H9 (cell line): ENCODE measurements around the gene STIL. TPM values are rescaled to one million over a fixed set of nuclear protein-coding genes. Genes with fewer than 3 reads are reported as not detected.

Experiments used
- DNase-seq: peaks from one replicate; pipeline ENCODE4 v3.0.0-alpha.2; 2017
- H2AFZ ChIP-seq: one replicate; pipeline ENCODE4 v1.6.1; 2013; ENCODE audit warnings: mild to moderate bottlenecking, low read length, control low read depth, moderate library complexity
- H2AK5ac ChIP-seq: 2 replicates; pipeline ENCODE4 v1.6.1; 2013; ENCODE audit warnings: low read length, control low read depth, mixed read lengths; ENCODE audit not compliant: insufficient read length
- H2BK120ac ChIP-seq: one replicate; pipeline ENCODE4 v1.6.1; 2013; ENCODE audit warnings: low read depth, mild to moderate bottlenecking, low read length, control low read depth, inconsistent platforms; ENCODE audit not compliant: poor library complexity, severe bottlenecking
- H2BK12ac ChIP-seq: 2 replicates; pipeline ENCODE4 v1.6.1; 2013; ENCODE audit warnings: low read length, control low read depth, mixed read lengths, low read depth; ENCODE audit not compliant: insufficient read length
- H2BK15ac ChIP-seq: 2 replicates; pipeline ENCODE4 v1.6.1; 2013; ENCODE audit warnings: low read depth, low read length, control low read depth
- H2BK20ac ChIP-seq: one replicate; pipeline ENCODE4 v1.6.1; 2013; ENCODE audit warnings: low read depth, mild to moderate bottlenecking, low read length, control low read depth, inconsistent platforms; ENCODE audit not compliant: poor library complexity, severe bottlenecking
- H2BK5ac ChIP-seq: 2 replicates; pipeline ENCODE4 v1.6.1; 2013; ENCODE audit warnings: low read length, control low read depth, mixed read lengths; ENCODE audit not compliant: insufficient read length
- H3K14ac ChIP-seq: 2 replicates; pipeline ENCODE4 v1.6.1; 2013; ENCODE audit warnings: low read length, control low read depth; ENCODE audit not compliant: insufficient read depth
- H3K18ac ChIP-seq: 2 replicates; pipeline ENCODE4 v1.6.1; 2013; ENCODE audit warnings: low read depth, mild to moderate bottlenecking, mixed read lengths, low read length, control low read depth; ENCODE audit not compliant: insufficient read length
- H3K23ac ChIP-seq: 2 replicates; pipeline ENCODE4 v1.6.1; 2013; ENCODE audit warnings: low read length, control low read depth, mixed read lengths, low read depth; ENCODE audit not compliant: insufficient read length
- H3K23me2 ChIP-seq: 2 replicates; pipeline ENCODE4 v1.6.1; 2013; ENCODE audit warnings: low read depth, mild to moderate bottlenecking, mixed read lengths, low read length, control low read depth; ENCODE audit not compliant: insufficient read length, poor library complexity, severe bottlenecking
- H3K27ac ChIP-seq: 2 replicates; pipeline ENCODE4 v1.5.1; 2013; ENCODE audit warnings: low read length, control low read depth, mixed read lengths, low read depth; ENCODE audit not compliant: insufficient read length
- H3K27me3 ChIP-seq: 2 replicates; pipeline ENCODE4 v1.6.1; 2013; ENCODE audit warnings: low read length, control low read depth, inconsistent platforms; ENCODE audit not compliant: insufficient read depth
- H3K4ac ChIP-seq: 2 replicates; pipeline ENCODE4 v1.6.1; 2013; ENCODE audit warnings: low read depth, mild to moderate bottlenecking, control low read depth, inconsistent platforms, low read length, moderate library complexity
- H3K4me1 ChIP-seq: 2 replicates; pipeline ENCODE4 v1.6.1; 2013; ENCODE audit warnings: low read length, control low read depth, inconsistent platforms; ENCODE audit not compliant: insufficient read depth
- H3K4me2 ChIP-seq: 2 replicates; pipeline ENCODE4 v1.6.1; 2013; ENCODE audit warnings: low read length, control low read depth, mixed read lengths; ENCODE audit not compliant: insufficient read length, insufficient read depth
- H3K56ac ChIP-seq: 2 replicates; pipeline ENCODE4 v1.6.1; 2013; ENCODE audit warnings: low read depth, mild to moderate bottlenecking, mixed read lengths, low read length, control low read depth; ENCODE audit not compliant: insufficient read length
- H3K79me1 ChIP-seq: 2 replicates; pipeline ENCODE4 v1.6.1; 2013; ENCODE audit warnings: low read depth, mild to moderate bottlenecking, moderate library complexity, low read length, control low read depth, inconsistent platforms; ENCODE audit not compliant: insufficient read depth, poor library complexity, severe bottlenecking
- H3K79me2 ChIP-seq: 2 replicates; pipeline ENCODE4 v1.6.1; 2013; ENCODE audit warnings: low read length, control low read depth, inconsistent platforms; ENCODE audit not compliant: insufficient read depth
- H3K9ac ChIP-seq: 2 replicates; pipeline ENCODE4 v1.6.1; 2013; ENCODE audit warnings: low read length, control low read depth, mixed read lengths; ENCODE audit not compliant: insufficient read length; ENCODE audit errors: extremely low read depth
- H3K9me3 ChIP-seq: one replicate; pipeline ENCODE4 v1.6.1; 2013; ENCODE audit warnings: low read depth, low read length, inconsistent platforms; ENCODE audit not compliant: control insufficient read depth
- H3T11ph ChIP-seq: one replicate; pipeline ENCODE4 v1.6.1; 2013; ENCODE audit warnings: mild to moderate bottlenecking, low read length, control low read depth, inconsistent platforms
- H4K20me1 ChIP-seq: one replicate; pipeline ENCODE4 v1.6.1; 2013; ENCODE audit not compliant: control insufficient read depth, insufficient read length, insufficient read depth
- H4K5ac ChIP-seq: 2 replicates; pipeline ENCODE4 v1.6.1; 2013; ENCODE audit warnings: low read depth, mild to moderate bottlenecking, mixed read lengths, low read length, control low read depth; ENCODE audit not compliant: insufficient read length
- H4K8ac ChIP-seq: replicated peaks from 2 replicates; pipeline ENCODE4 v1.6.1; 2013; ENCODE audit warnings: low read length, control low read depth, mixed read lengths, low read depth; ENCODE audit not compliant: insufficient read length
- H4K91ac ChIP-seq: 2 replicates; pipeline ENCODE4 v1.6.1; 2013; ENCODE audit warnings: low read depth, mild to moderate bottlenecking, moderate library complexity, mixed read lengths, low read length, control low read depth; ENCODE audit not compliant: insufficient read length
- H3K27ac Mint-ChIP-seq, 3 experiments: 2 replicates in 2 of 3; 3 replicates in 1 of 3; pipeline ENCODE4 v1.8.0; 2020 to 2021; ENCODE audit warnings: mixed read lengths in 3 of 3, mild to moderate bottlenecking in 1 of 3, moderate library complexity in 1 of 3
- H3K27me3 Mint-ChIP-seq: 2 replicates; pipeline ENCODE4 v1.8.0; 2021; ENCODE audit warnings: low read depth, mild to moderate bottlenecking, moderate library complexity, mixed read lengths
- H3K36me3 Mint-ChIP-seq, 3 experiments: 2 replicates in 2 of 3; 3 replicates in 1 of 3; pipeline ENCODE4 v1.8.0; 2020 to 2021; ENCODE audit warnings: low read depth in 3 of 3, mixed read lengths in 3 of 3; ENCODE audit not compliant: insufficient read depth in 1 of 3
- H3K4me1 Mint-ChIP-seq, 2 experiments: 2 replicates each; pipeline ENCODE4 v1.8.0; 2020; ENCODE audit warnings: mixed read lengths in 2 of 2
- H3K4me3 Mint-ChIP-seq, 2 experiments: 2 replicates in 1 of 2; 3 replicates in 1 of 2; pipeline ENCODE4 v1.8.0; 2020 to 2021; ENCODE audit warnings: mild to moderate bottlenecking in 2 of 2, mixed read lengths in 2 of 2, moderate library complexity in 1 of 2
- H3K9me3 Mint-ChIP-seq, 2 experiments: 2 replicates in 1 of 2; 3 replicates in 1 of 2; pipeline ENCODE4 v1.8.0; 2020; ENCODE audit warnings: mild to moderate bottlenecking in 2 of 2, mixed read lengths in 2 of 2, moderate library complexity in 1 of 2
- WGBS: extraction: QIAGEN DNeasy Blood & Tissue Kit; methylation state at CpG from one replicate; pipeline ENCODE4 v1.1.7; 2013; ENCODE audit warnings: missing lambda C conversion rate, low lambda C conversion rate, mixed read lengths; ENCODE audit not compliant: insufficient read length; ENCODE audit errors: extremely low coverage; 5-methylcytosine and 5-hydroxymethylcytosine counted together
- total RNA-seq: library from RNA; stranded (reverse); gene quantifications from 2 replicates; pipeline ENCODE4 v1.2.1, GENCODE V29; 2021
- TF ChIP-seq, protein P1 (sequence below): fragments of 200-600 bp; sonication (generic); conservative IDR thresholded peaks from 3 replicates; pipeline ENCODE4 v1.8.0; 2021; ENCODE audit warnings: antibody characterized with exemption, mild to moderate bottlenecking

The STIL gene
- total RNA-seq, 1 experiment from 2014 or later: 26.6 TPM

DNA sequence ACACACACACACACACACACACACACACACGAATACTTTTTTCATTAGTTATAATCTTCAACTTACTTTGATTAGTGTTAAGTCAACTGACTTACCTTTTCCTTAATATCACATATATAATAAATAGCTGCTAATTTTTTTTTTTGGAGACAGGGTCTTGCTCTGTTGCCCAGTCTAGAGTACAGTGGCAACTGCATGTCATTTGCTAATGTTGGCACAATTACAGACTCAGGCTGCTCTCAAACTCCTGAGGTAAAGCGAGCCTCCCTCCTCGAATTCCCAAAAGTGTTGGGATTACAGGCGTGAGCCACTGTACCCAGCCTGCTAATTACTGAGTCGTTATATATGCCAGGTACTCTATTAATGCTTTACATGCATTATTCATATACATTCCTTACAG, 61.2 kb downstream of the STIL start:
- no CpG with 5 or more reads among the region's 5 CpGs for WGBS
- no peak overlapping the region for H3K56ac ChIP-seq
- no peak overlapping the region for H2BK12ac ChIP-seq
- Mint-ChIP-seq H3K36me3 (peaks cover 0 to 45% (median 11%) of the 10 kb centered on the region in 3 experiments), H3K27me3 (no peaks in the 10 kb centered on the region), H3K4me3 (no peak overlapping the region), H3K4me1 (no peaks in the 10 kb centered on the region), H3K27ac (no peak overlapping the region), H3K9me3 (no peaks in the 10 kb centered on the region)
- H3K27me3 ChIP-seq: no peaks in the 10 kb centered on the region
- no peak overlapping the region for H4K5ac ChIP-seq
- no peaks in the 10 kb centered on the region for H3K23me2 ChIP-seq
- DNase-seq: no peak
- H3K27ac ChIP-seq: no peak overlapping the region
- H3K23ac ChIP-seq: no peak overlapping the region
- H3K4me1 ChIP-seq: no peaks in the 10 kb centered on the region
- H2BK20ac ChIP-seq: no peak overlapping the region
- H3K9me3 ChIP-seq: no peaks in the 10 kb centered on the region
- H3K18ac ChIP-seq: no peak overlapping the region
- H3K9ac ChIP-seq: no peak overlapping the region
- H3K79me1 ChIP-seq: no peaks in the 10 kb centered on the region
- TF ChIP-seq, protein P1, sequence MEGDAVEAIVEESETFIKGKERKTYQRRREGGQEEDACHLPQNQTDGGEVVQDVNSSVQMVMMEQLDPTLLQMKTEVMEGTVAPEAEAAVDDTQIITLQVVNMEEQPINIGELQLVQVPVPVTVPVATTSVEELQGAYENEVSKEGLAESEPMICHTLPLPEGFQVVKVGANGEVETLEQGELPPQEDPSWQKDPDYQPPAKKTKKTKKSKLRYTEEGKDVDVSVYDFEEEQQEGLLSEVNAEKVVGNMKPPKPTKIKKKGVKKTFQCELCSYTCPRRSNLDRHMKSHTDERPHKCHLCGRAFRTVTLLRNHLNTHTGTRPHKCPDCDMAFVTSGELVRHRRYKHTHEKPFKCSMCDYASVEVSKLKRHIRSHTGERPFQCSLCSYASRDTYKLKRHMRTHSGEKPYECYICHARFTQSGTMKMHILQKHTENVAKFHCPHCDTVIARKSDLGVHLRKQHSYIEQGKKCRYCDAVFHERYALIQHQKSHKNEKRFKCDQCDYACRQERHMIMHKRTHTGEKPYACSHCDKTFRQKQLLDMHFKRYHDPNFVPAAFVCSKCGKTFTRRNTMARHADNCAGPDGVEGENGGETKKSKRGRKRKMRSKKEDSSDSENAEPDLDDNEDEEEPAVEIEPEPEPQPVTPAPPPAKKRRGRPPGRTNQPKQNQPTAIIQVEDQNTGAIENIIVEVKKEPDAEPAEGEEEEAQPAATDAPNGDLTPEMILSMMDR: no peak
- H2BK15ac ChIP-seq: no peak overlapping the region
- no peak overlapping the region for H3K14ac ChIP-seq
- H3K79me2 ChIP-seq: no peaks in the 10 kb centered on the region
- no peak overlapping the region for H2BK120ac ChIP-seq
- H4K8ac ChIP-seq: no peak overlapping the region
- H2BK5ac ChIP-seq: no peak overlapping the region
- H3K4ac ChIP-seq: no peak overlapping the region
- no peak overlapping the region for H4K91ac ChIP-seq
- no peaks in the 10 kb centered on the region for H4K20me1 ChIP-seq
- H2AFZ ChIP-seq: no peak overlapping the region
- no peak overlapping the region for H3T11ph ChIP-seq
- no peak overlapping the region for H3K4me2 ChIP-seq
- H2AK5ac ChIP-seq: no peak overlapping the region
